Stimulated activated CD8-positive, alpha-beta memory T cell treated with anti-CD3 and anti-CD28 coated beads, Interleukin-4, amount 100 ng/mL, for 48 hours (primary cell): ENCODE data around the gene SLC6A4.
"Not testable (repeated sequence)": the region's sequence is repeated elsewhere in the genome, so short reads cannot be mapped to it uniquely, and the experiment has no call there.

Source experiments
- DNase-seq: peaks from one replicate; pipeline ENCODE4 v3.0.0-alpha.2; 2020

SLC6A4 gene

DNA sequence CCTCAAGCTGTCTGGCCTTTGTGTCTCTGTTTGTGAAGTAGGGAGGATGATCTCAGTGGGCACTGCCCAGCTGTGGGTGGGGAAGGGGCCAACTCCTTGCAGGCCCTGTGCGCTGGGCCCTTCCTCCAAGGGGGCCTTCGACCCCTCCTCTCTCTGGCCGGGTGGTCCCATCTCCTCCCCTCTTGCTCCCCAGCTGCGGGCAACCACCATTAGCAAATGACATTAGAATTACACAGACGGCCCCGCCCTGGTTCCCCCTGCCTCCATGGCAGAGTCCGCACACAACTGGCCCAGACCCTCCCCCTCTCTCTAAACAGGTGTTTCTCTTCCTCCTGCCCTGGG, 2.5 kb upstream of the SLC6A4 start:
- DNase-seq, result no peak

DNA sequence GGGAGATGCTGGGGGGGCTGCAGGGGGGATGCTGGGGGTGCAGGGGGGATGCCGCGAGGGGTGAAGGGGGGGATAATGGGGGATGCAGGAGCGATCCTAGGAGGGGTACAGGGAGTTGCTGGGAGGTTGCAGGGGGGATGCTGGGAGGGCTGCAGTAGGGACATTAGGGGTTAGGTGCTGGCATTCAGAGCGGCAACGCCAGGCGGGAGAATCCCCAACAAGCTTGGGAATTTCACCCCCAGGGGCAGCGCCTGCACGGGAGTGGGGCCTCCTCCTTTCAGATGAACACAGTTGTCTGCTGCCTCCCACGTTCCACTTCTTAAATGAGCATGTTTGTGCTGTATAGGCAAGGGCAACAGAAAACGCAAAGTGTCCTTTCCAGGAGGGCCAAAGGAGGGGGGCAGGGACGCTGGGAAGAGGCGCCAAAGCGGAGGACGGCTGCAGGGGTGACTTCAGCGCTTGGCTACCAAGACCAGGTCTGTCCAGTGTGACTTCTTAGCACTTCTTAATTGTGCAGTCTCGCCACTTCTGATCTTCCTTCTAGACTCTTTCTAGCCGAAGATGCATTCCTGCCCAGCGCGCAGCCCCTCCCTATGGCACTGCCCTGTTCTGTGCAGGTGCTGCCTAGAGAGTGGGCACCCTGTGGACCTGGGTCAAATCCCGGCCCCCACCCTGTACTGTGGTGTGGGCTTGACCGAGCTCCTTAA, 2.0 kb upstream of the SLC6A4 start:
- no peak for DNase-seq

- DNase-seq, result peak; percentile 54
Measured at GRCh38 chr17:30236766-30237165, 1.3 kb upstream of the SLC6A4 start.

GRCh38 chr17:30236297-30236624, 764 bp upstream of the SLC6A4 start:
- DNase-seq, result no peak

DNA sequence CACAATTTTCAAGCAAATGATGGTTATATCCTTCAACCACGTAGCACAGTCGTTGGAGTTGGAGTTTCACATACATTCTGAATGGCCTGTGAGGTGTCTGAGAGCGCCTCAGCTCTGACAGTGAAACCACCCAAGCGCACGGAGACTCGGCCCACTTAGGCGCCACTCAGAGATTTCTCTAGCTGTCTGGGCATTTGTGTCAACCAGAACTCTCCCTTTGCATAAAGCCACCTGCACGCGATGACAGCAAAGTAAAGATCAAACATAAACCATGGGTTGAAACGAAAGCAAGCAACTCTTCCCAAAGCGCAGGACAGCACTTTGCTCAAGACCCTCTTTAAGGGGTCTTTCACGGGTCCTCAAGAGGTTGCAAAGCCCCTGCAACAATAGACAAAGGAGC, 533 bp downstream of the SLC6A4 start:
- no peak for DNase-seq

GRCh38 chr17:30234296-30234695, 1.2 kb downstream of the SLC6A4 start:
- DNase-seq, result no peak

DNA sequence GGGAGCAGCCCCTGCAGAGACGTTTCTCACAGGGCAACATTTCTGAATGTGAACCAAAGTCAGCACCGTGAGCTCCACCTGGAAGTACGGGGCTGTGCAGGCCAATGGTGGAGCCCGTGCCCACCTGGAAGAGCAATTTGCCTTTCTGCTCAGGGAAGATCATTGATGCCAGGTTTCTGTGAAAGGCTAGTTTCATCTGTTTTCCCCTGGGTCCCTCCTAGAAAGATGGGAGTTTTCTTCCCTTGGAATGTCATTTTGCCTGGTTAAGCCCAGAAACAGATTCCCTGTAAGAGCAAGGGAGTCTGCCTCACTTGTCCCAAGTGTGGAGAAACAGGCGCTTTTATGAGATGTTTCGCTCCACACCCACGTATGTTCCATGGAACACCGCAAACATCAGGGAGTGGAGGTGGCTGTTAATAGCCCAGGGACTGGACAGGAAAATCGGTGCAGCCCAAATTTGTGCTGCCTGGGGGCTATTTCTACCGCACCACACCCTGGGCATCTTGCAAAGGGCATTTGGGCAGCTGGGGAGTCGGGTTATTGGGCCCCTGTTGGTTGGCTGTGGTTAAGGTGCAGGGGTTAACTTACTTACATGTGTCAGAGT, 2.6 kb downstream of the SLC6A4 start:
- DNase-seq, result no peak

DNA sequence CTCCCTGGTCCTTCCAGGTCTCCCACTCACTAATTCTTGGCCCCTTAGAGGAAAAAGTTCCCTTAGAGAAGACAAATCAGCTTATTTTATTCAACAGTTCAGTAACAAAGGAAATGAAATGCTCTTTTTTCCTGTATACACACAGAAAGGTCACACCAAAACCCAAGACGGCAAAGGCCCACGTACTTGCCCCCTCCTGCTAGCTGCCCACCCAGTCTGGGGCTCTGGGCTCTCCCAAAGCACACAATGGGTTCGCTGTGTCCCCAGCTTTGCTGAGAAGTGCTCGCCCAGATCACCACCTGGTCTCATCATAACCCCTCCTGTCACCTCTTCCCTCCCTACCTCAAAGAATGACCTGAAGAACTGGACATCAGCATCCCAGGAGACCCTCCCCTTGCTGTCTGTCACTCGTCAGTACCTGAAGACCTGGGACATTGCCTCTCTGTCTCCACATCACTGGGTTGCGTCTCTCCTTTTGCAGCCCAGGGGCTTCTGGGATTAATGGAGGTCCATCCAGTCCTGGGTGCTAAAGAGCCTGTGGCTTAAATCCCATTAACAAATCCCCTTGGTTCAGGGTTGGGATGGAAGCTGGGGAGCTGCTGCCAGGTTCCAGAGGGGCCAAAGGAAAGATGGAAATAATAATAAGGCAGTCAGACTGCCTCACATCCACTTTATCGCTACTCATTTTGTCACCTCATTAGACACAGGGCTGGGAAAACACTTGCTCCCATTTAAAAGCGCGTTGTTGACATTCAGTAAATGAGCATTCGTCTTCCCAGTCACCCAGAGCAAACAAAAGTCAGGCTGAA, 3.3 kb downstream of the SLC6A4 start:
- no peak for DNase-seq

DNA sequence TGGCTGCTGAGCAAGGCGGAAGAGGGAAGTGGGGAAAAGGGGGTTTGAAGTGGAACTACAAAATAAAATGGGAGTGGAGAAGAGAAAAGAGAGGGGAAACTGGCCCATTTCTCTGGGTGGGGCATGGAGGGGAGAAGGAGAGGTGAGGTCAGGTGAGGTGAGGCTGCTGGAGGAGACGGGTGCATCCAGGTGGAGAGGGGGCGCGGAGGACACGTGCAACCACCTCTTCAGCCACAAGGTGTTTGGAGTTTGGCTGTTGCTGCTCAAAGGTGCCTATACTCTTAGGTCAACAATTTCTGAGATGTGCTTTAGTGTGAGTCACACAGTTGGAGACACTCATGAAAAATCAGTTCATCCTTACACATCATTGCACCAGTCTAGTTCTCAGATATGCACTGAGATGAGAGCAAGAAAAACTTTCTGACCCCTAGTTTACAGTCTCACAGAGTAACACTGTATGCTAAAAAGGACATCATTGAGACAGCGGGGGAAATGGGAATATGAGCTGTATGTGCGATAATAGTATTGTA, 4.8 kb downstream of the SLC6A4 start:
- DNase-seq, result no peak

GRCh38 chr17:30230009-30230408, 5.5 kb downstream of the SLC6A4 start:
- DNase-seq, result not testable (repeated sequence)

DNA sequence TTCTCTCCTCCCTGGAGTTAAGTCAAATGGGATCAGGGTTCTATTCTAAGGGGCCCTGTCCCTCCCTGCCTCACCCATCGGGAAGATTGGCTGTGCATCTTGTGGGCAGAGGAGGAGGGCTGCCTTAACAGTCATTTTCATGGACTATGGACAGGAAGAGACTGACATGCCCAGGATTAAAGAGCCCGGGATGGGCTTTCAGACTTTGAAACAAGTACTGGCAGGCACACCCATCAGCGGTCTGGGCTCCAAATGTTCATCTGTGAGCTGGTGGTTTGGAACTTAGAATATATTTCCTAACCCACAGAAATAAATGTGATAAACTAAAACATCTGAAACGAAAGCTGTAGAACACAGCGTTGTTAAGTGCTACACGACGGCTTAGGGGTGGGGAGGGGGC, 6.5 kb downstream of the SLC6A4 start:
- no peak for DNase-seq

- no peak for DNase-seq
Measured at GRCh38 chr17:30228011-30228410, 7.5 kb downstream of the SLC6A4 start.

DNA sequence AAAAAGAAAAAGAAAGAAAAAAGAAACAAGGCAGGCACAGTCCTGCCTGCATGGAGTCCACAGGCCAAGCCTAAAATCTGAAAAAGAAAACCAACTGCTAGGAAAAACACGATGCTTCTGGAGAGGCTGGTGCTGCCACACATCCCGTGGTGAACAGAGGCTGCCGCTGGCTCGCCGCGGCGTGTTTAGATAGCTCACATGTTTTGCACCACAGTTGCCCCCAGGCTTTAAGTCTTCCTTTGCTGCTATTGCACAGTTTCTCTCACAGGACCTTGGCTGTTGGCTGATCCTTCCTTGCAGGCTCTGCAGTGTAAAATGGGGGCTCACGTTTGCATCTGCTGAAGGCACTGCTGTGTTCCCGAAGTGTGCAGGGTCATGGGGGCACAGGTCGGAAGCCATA, 8.6 kb downstream of the SLC6A4 start:
- no peak for DNase-seq

DNA sequence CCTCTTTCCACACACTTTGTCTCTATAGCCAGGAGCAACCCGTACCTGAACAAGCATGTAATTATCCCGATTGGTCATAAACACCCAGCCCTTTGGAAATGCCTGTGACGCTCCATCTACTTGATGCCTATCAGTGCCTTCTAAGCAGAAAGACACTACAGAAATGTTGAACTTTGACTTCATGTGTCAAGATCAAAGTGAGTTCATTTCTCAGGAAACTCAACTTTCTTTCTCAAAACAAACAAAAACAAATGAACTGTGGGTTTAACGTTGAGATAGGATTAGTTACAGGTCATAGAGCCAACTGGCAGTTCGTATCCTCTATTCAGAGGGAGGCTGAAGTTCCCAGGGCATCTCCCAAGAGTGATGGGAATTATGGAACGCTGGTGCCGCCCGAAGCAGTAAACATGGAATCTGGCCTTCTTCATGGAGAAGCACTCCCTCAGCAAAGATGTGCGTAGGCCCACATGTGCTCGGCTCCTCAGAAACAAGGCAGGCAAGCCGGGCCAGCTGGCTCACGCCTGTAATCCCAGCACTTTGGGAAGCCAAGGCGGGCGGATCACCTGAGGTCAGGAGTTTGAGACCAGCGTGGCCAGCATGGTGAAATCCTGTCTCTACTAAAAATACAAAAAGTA, 9.5 kb downstream of the SLC6A4 start:
- no peak for DNase-seq

DNA sequence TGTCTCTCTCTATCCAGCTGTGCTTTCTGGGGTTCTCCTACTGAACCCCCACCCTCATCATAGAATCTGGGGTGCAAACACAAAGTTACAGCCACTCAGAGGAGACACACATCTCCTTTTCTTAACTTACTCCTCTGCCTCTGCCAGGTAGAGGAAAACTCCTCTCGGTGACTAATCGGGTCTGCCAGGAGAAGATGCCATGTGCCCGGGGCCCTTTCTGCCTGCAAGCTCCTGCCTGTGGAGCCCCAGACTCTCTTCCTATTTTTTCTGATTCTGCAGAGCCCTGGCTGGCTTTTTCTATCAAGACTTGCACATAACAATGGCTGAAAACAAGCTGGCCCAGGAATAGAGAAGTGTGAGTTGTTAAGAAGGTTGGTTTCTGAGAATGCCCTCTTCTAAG, 10.4 kb downstream of the SLC6A4 start:
- DNase-seq, result no peak

- DNase-seq, result no peak
Measured at GRCh38 chr17:30224419-30224960, 11.0 kb downstream of the SLC6A4 start.

DNA sequence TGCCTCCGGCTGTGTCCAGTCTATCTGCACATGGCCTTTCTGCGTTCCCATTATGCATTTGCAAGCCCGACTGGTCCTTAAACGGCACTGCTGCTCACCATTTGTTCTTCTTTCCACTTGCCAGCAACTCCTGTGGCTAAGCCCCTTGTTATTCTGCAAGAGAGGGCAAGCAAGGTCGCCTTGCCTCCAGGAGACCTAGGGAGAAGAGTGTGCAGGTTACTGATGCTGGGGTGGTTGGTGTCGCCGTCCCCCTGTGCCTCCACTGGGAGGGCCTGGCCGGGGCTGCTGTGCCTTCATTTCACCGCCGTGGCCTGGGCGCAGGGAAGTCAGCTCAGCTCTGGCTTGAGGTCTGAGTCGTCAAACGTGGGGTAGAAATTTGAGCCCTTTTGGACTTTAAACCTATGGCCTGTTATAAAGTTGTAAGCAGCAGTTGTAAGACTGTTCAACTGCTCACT, 12.7 kb downstream of the SLC6A4 start:
- no peak for DNase-seq

DNA sequence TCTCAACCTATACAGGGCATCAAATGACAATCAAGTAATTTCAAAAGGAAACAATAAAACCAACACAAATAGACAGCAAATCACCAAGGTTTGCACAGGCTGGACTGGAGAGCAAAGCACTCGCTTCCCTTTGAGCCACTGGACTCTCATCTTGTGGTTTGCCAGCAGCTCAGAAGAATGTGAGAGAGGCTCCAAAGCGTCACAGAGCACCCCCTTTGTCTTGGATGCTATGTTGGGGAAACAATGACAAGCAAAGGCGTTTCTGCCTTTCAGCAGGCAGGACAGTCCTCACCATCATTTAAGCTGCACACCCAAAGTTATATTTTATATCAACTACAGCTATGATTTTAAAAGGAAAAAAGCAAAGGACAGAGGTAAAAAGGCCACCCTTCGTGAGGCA, 13.2 kb downstream of the SLC6A4 start:
- no peak for DNase-seq

- no peak for DNase-seq
Measured at GRCh38 chr17:30221346-30221745, 14.2 kb downstream of the SLC6A4 start.

GRCh38 chr17:30220414-30220813, 15.1 kb downstream of the SLC6A4 start:
- DNase-seq, result no peak

- DNase-seq, result no peak
Measured at GRCh38 chr17:30219833-30220232, 15.7 kb downstream of the SLC6A4 start.

- DNase-seq, result no peak
Measured at GRCh38 chr17:30219315-30219714, 16.2 kb downstream of the SLC6A4 start.

GRCh38 chr17:30218799-30219198, 16.7 kb downstream of the SLC6A4 start:
- DNase-seq, result no peak
